ENCODE results near the gene CDK7.

CDK7 gene

DNA sequence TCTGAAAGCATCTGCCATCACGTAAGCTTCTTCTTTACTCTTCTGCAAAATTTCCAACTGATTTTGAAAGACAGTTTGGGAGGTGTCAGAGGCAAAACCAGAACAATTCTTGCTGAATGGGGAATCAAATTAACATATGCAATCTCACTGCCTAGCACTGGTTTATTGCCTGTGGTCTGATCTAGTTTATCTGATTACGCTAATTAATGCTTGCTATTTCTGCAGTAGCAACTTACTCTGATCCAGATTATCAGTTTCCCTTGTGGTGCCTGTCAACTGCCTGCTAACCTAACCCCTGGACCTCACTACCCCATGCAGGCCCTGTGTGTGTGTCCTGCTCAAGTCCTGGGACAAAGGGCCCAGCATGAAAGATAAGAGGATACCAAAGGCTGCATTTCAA, 57.6 kb downstream of the CDK7 start:
- H2AFZ ChIP-seq (ENCODE audit: low read length): no peak overlapping the region
- H3K4me2 ChIP-seq (ENCODE audit: low read length): no peak overlapping the region
- H4K20me1 ChIP-seq (ENCODE audit: insufficient read depth, low read length): no peaks in the 10 kb centered on the region
- no peaks in the 10 kb centered on the region for H3K79me2 ChIP-seq (ENCODE audit: insufficient read depth, low read length)
- peaks cover 10% of the 10 kb centered on the region; the same call in 1 of the 2 replicates for H3K36me3 ChIP-seq (ENCODE audit: insufficient read depth, low read length)
- no peak overlapping the region for H3K27ac ChIP-seq (ENCODE audit: low read depth, low read length, poor library complexity, severe bottlenecking)
- H3K9me3 ChIP-seq (ENCODE audit: low read length): no peaks in the 10 kb centered on the region
- H3K9me2 ChIP-seq (ENCODE audit: low read depth, low read length): no peaks in the 10 kb centered on the region
- H3K27me3 ChIP-seq (ENCODE audit: insufficient read depth, low read length): no peaks in the 10 kb centered on the region
- no peaks in the 10 kb centered on the region for H3K4me1 ChIP-seq (ENCODE audit: insufficient read depth, low read length, severe bottlenecking)
- TF ChIP-seq EZH2 (IDR thresholded peaks at IDR 0.05; ENCODE audit: borderline replicate concordance, low read length): no peak
- no peak for TF ChIP-seq CTCF (IDR thresholded peaks at IDR 0.05; ENCODE audit: low read length)
- H3F3A ChIP-seq (ENCODE audit: insufficient read depth, low read length): no peaks in the 10 kb centered on the region
- no peak overlapping the region for H3K4me3 ChIP-seq (ENCODE audit: low read depth, low read length, poor library complexity, severe bottlenecking)
- H3K9ac ChIP-seq (ENCODE audit: low read length): no peak overlapping the region

GRCh38 chr5:69293882-69294281, 59.2 kb downstream of the CDK7 start:
- no peak for TF ChIP-seq CTCF (IDR thresholded peaks at IDR 0.05; ENCODE audit: low read length)
- no peak for TF ChIP-seq EZH2 (IDR thresholded peaks at IDR 0.05; ENCODE audit: borderline replicate concordance, low read length)
- H3K9ac ChIP-seq (ENCODE audit: low read length): no peak overlapping the region

GRCh38 chr5:69295088-69295754, 60.5 kb downstream of the CDK7 start:
- Histone ChIP-seq H3K9me2 (ENCODE audit: low read depth, low read length) (no peaks in the 10 kb centered on the region), H3F3A (ENCODE audit: insufficient read depth, low read length) (no peaks in the 10 kb centered on the region), H3K27ac (ENCODE audit: low read depth, low read length, poor library complexity, severe bottlenecking) (no peak overlapping the region), H3K4me3 (ENCODE audit: low read depth, low read length, poor library complexity, severe bottlenecking) (no peak overlapping the region), H3K9ac (ENCODE audit: low read length) (no peak overlapping the region), H2AFZ (ENCODE audit: low read length) (no peak overlapping the region), H3K27me3 (ENCODE audit: insufficient read depth, low read length) (no peaks in the 10 kb centered on the region), H3K79me2 (ENCODE audit: insufficient read depth, low read length) (no peaks in the 10 kb centered on the region), H3K4me2 (ENCODE audit: low read length) (no peak overlapping the region), H3K36me3 (ENCODE audit: insufficient read depth, low read length) (peaks cover 17% of the 10 kb centered on the region; the same call in 1 of the 2 replicates), H3K9me3 (ENCODE audit: low read length) (no peaks in the 10 kb centered on the region), H3K4me1 (ENCODE audit: insufficient read depth, low read length, severe bottlenecking) (no peaks in the 10 kb centered on the region), H4K20me1 (ENCODE audit: insufficient read depth, low read length) (no peaks in the 10 kb centered on the region)
- TF ChIP-seq CTCF (IDR thresholded peaks at IDR 0.05; ENCODE audit: low read length) (no peak), EZH2 (IDR thresholded peaks at IDR 0.05; ENCODE audit: borderline replicate concordance, low read length) (no peak)

More at GRCh38 chr5:69293882-69294281, 59.2 kb downstream of the CDK7 start:
- Histone ChIP-seq H3K79me2 (ENCODE audit: insufficient read depth, low read length) (no peaks in the 10 kb centered on the region), H3K9me3 (ENCODE audit: low read length) (no peaks in the 10 kb centered on the region), H3K36me3 (ENCODE audit: insufficient read depth, low read length) (peaks cover 17% of the 10 kb centered on the region; the same call in 1 of the 2 replicates), H3K4me3 (ENCODE audit: low read depth, low read length, poor library complexity, severe bottlenecking) (no peak overlapping the region), H3K4me1 (ENCODE audit: insufficient read depth, low read length, severe bottlenecking) (no peaks in the 10 kb centered on the region), H2AFZ (ENCODE audit: low read length) (no peak overlapping the region), H3F3A (ENCODE audit: insufficient read depth, low read length) (no peaks in the 10 kb centered on the region), H3K27me3 (ENCODE audit: insufficient read depth, low read length) (no peaks in the 10 kb centered on the region), H3K9me2 (ENCODE audit: low read depth, low read length) (no peaks in the 10 kb centered on the region), H3K4me2 (ENCODE audit: low read length) (no peak overlapping the region), H3K27ac (ENCODE audit: low read depth, low read length, poor library complexity, severe bottlenecking) (no peak overlapping the region), H4K20me1 (ENCODE audit: insufficient read depth, low read length) (no peaks in the 10 kb centered on the region)
